IMR-90 (cell line): ENCODE results near the gene RIT1. TPM values are rescaled to one million over a fixed set of nuclear protein-coding genes. Genes with fewer than 3 reads are reported as not detected.

Source experiments
- ATAC-seq: fragments of 200-7000 bp; cut with Tn5 transposase; 2 replicates; pipeline ENCODE4 v1.9.1; 2020; ENCODE audit warnings: low read depth, mild to moderate bottlenecking, moderate library complexity
- BruUV-seq: library from RNA; stranded (reverse); fragments of 400-500 nt; replicated peaks from 2 replicates; lab custom pipeline; 2021; lab: Mats Ljungman, UMichigan
- CTCF ChIA-PET: fragments of 300-600 bp; formaldehyde crosslinking; extraction: SDS; loops from one replicate; lab custom pipeline; 2021; ENCODE audit warnings: antibody characterized with exemption; lab: Yijun Ruan, JAX
- POLR2A ChIA-PET: fragments of 300-600 bp; sonication (Branson Sonifier 250); formaldehyde crosslinking; loops from one replicate; lab custom pipeline; 2022; ENCODE audit warnings: antibody characterized with exemption; ENCODE audit not compliant: unreplicated experiment; lab: Charles Lee
- DNase-seq: peaks from one replicate; pipeline ENCODE4 v3.0.0; 2013
- H2AFZ ChIP-seq: replicated peaks from 2 replicates; pipeline ENCODE3; 2013; ENCODE audit warnings: low read length, mild to moderate bottlenecking; ENCODE audit not compliant: poor library complexity
- H2AK5ac ChIP-seq: 2 replicates; pipeline ENCODE4 v1.6.1; 2013; ENCODE audit warnings: low read depth, low read length, inconsistent platforms
- H2AK9ac ChIP-seq: replicated peaks from 2 replicates; pipeline ENCODE3; 2013; ENCODE audit warnings: mild to moderate bottlenecking, low read depth, low read length, moderate library complexity; ENCODE audit not compliant: poor library complexity
- H2BK120ac ChIP-seq: 2 replicates; pipeline ENCODE4 v1.6.1; 2013; ENCODE audit warnings: low read depth, low read length, inconsistent platforms
- H2BK15ac ChIP-seq: 3 replicates; pipeline ENCODE4 v1.6.1; 2013; ENCODE audit warnings: low read depth, low read length, inconsistent platforms
- H2BK20ac ChIP-seq: 2 replicates; pipeline ENCODE4 v1.6.1; 2013; ENCODE audit warnings: low read depth, mild to moderate bottlenecking, inconsistent platforms, low read length, moderate library complexity
- H2BK5ac ChIP-seq: 2 replicates; pipeline ENCODE4 v1.6.1; 2013; ENCODE audit warnings: mild to moderate bottlenecking, low read depth, low read length, inconsistent platforms; ENCODE audit not compliant: poor library complexity, severe bottlenecking
- H3K14ac ChIP-seq: replicated peaks from 2 replicates; pipeline ENCODE4 v1.6.1; 2013; ENCODE audit warnings: low read depth, low read length, inconsistent platforms
- H3K18ac ChIP-seq: 2 replicates; pipeline ENCODE4 v1.6.1; 2013; ENCODE audit warnings: low read depth, low read length, control low read depth
- H3K23ac ChIP-seq: 2 replicates; pipeline ENCODE4 v1.6.1; 2013; ENCODE audit warnings: low read depth, low read length, inconsistent platforms
- H3K27ac ChIP-seq: 2 replicates; pipeline ENCODE4 v1.5.1; 2013; ENCODE audit warnings: mild to moderate bottlenecking, control low read depth, low read length; ENCODE audit not compliant: insufficient read depth
- H3K27me3 ChIP-seq: 2 replicates; pipeline ENCODE4 v1.6.1; 2013; ENCODE audit warnings: low read length; ENCODE audit not compliant: control insufficient read depth, insufficient read depth
- H3K36me3 ChIP-seq: 2 replicates; pipeline ENCODE4 v1.6.1; 2013; ENCODE audit warnings: low read length, mixed read lengths; ENCODE audit not compliant: control insufficient read depth, insufficient read depth
- H3K4ac ChIP-seq: 2 replicates; pipeline ENCODE4 v1.6.1; 2013; ENCODE audit warnings: low read depth, low read length, inconsistent platforms
- H3K4me1 ChIP-seq: 2 replicates; pipeline ENCODE4 v1.6.1; 2013; ENCODE audit warnings: low read length, mixed read lengths; ENCODE audit not compliant: control insufficient read depth, insufficient read depth
- H3K4me2 ChIP-seq: 2 replicates; pipeline ENCODE4 v1.6.1; 2013; ENCODE audit warnings: low read depth, mild to moderate bottlenecking, control low read depth, low read length, moderate library complexity
- H3K4me3 ChIP-seq: 2 replicates; pipeline ENCODE4 v1.5.1; 2013; ENCODE audit warnings: low read depth, mild to moderate bottlenecking, control low read depth, low read length, moderate library complexity; ENCODE audit not compliant: insufficient read depth
- H3K56ac ChIP-seq: 2 replicates; pipeline ENCODE4 v1.6.1; 2013; ENCODE audit warnings: low read length, inconsistent platforms; ENCODE audit not compliant: insufficient read depth; ENCODE audit errors: extremely low read depth
- H3K79me1 ChIP-seq, 2 experiments: 2 replicates each; pipeline ENCODE4 v1.6.1; 2013; ENCODE audit warnings: low read length in 2 of 2, inconsistent platforms in 1 of 2, low read depth in 1 of 2
- H3K9ac ChIP-seq: 2 replicates; pipeline ENCODE4 v1.6.1; 2013; ENCODE audit warnings: low read depth, low read length, control low read depth
- H3K9me1 ChIP-seq: 2 replicates; pipeline ENCODE4 v1.6.1; 2013; ENCODE audit warnings: low read length, inconsistent platforms; ENCODE audit not compliant: insufficient read depth
- H3K9me3 ChIP-seq: 2 replicates; pipeline ENCODE4 v1.6.1; 2013; ENCODE audit warnings: low read length; ENCODE audit not compliant: control insufficient read depth, insufficient read depth
- H4K20me1 ChIP-seq: 2 replicates; pipeline ENCODE4 v1.6.1; 2013; ENCODE audit warnings: low read length, inconsistent platforms; ENCODE audit not compliant: insufficient read depth
- H4K5ac ChIP-seq: 2 replicates; pipeline ENCODE4 v1.6.1; 2013; ENCODE audit warnings: mild to moderate bottlenecking, low read depth, low read length, control low read depth
- H4K8ac ChIP-seq, 2 experiments: 2 replicates each; pipeline ENCODE4 v1.6.1; 2013; ENCODE audit warnings: low read depth in 2 of 2, low read length in 2 of 2, control low read depth in 1 of 2, inconsistent platforms in 1 of 2
- H4K91ac ChIP-seq: 2 replicates; pipeline ENCODE4 v1.6.1; 2013; ENCODE audit warnings: low read depth, low read length, inconsistent platforms; ENCODE audit not compliant: insufficient read depth
- CHD1 ChIP-seq: IDR thresholded peaks from 2 replicates; pipeline ENCODE4 v1.6.1; 2012; ENCODE audit warnings: low read depth, low read length, improper control_type of control experiment
- MAFK ChIP-seq: IDR thresholded peaks from 2 replicates; pipeline ENCODE4 v1.6.1; 2012; ENCODE audit warnings: low read depth, low read length, improper control_type of control experiment
- RAD21 ChIP-seq: IDR thresholded peaks from 2 replicates; pipeline ENCODE4 v1.6.1; 2012; ENCODE audit warnings: low read length, improper control_type of control experiment
- RFX5 ChIP-seq: IDR thresholded peaks from 2 replicates; pipeline ENCODE4 v1.8.0; 2012; ENCODE audit warnings: low read depth, mild to moderate bottlenecking, low read length, moderate library complexity
- SMC3 ChIP-seq: fragments of 150-350 bp; IDR thresholded peaks from 2 replicates; pipeline ENCODE4 v1.6.1; 2016; ENCODE audit warnings: low read depth, mild to moderate bottlenecking, antibody characterized with exemption, low read length, moderate library complexity
- WGBS, 2 experiments: methylation state at CpG; one replicate each; pipeline versions ENCODE4 v1.1.5 to v1.1.7; 2013; ENCODE audit warnings: missing lambda C conversion rate in 2 of 2; ENCODE audit not compliant: insufficient read length in 1 of 2; ENCODE audit errors: extremely low coverage in 2 of 2; 5-methylcytosine and 5-hydroxymethylcytosine counted together
- dilution Hi-C: fragments of 300-500 bp; cut with HindIII; formaldehyde crosslinking; loops from one replicate; pipeline ENCODE4 v1.14.3; 2018; ENCODE audit warnings: low sequenced_read_pairs; ENCODE audit not compliant: unreplicated experiment
- in situ Hi-C: fragments of 300-500 bp; cut with MboI; formaldehyde crosslinking; loops from 3 replicates; pipeline ENCODE4 v1.14.3; 2019; ENCODE audit warnings: low sequenced_read_pairs, inconsistent platforms, mixed read lengths
- intact Hi-C: fragments of 100-400 bp; cut with micrococcal nuclease; formaldehyde crosslinking; loops from 2 replicates; pipeline ENCODE4 v1.10.0; 2022
- polyA plus RNA-seq, 3 experiments: library from polyadenylated mRNA; depleted of rRNA; stranded (reverse); fragments of >200 nt; gene quantifications; 2 replicates each; pipeline ENCODE4 v1.2.3, GENCODE V29; 2012; ENCODE audit warnings: low replicate concordance in 1 of 3
- total RNA-seq: library from RNA; depleted of rRNA; stranded (reverse); fragments of >200 nt; gene quantifications from 2 replicates; pipeline ENCODE4 v1.2.3, GENCODE V29; 2012
- TF ChIP-seq, protein P1 (sequence below): fragments of 150-350 bp; IDR thresholded peaks from 2 replicates; pipeline ENCODE4 v1.6.1; 2016; ENCODE audit warnings: low read depth, mild to moderate bottlenecking, low read length, moderate library complexity, borderline replicate concordance

Gene RIT1
- total and polyA plus RNA-seq, 2 of the 4 experiments (the other 2 are of a cell fraction), result 29.6 to 46.8 TPM

- Histone ChIP-seq H3K56ac (no peak overlapping the region), H3K4me1 (peaks cover 11% of the 10 kb centered on the region), H2BK5ac (no peak overlapping the region), H3K4me3 (no peak overlapping the region), H2BK15ac (no peak overlapping the region), H3K23ac (no peak overlapping the region), H3K14ac (no peak overlapping the region), H4K5ac (no peak overlapping the region), H3K27ac (no peak overlapping the region), H2AK9ac (no peak overlapping the region), H2BK20ac (no peak overlapping the region), H4K8ac (no peak overlapping the region), H3K4me2 (no peak overlapping the region), H3K9ac (no peak overlapping the region), H2AFZ (no peak overlapping the region), H4K91ac (no peak overlapping the region), H3K79me1 (peaks cover 0 to 20% of the 10 kb centered on the region in 2 experiments; a peak in 2 of 4 replicates), H2AK5ac (no peak overlapping the region), H3K9me1 (peaks cover 10% of the 10 kb centered on the region; the same call in 1 of the 2 replicates), H3K27me3 (no peaks in the 10 kb centered on the region), H3K36me3 (peaks cover 22% of the 10 kb centered on the region), H3K9me3 (no peaks in the 10 kb centered on the region), H3K18ac (no peak overlapping the region), H2BK120ac (no peak overlapping the region), H3K4ac (no peak overlapping the region), H4K20me1 (peaks cover 28% of the 10 kb centered on the region; the same call in 1 of the 2 replicates)
- dilution Hi-C loops (no loop called here), in situ Hi-C loops (no loop called here), intact Hi-C loops (loop anchor here (5.0 kb wide), 1 partner anchor 35 kb away; the partner anchor contains the start of gene ARHGEF2)
- DNase-seq (no peak), ATAC-seq (no peak; the same call in 1 of the 2 replicates)
- no TSS peak for BruUV-seq
- 92% methylated on average over 5 of the region's 11 CpGs; no CpG with 5 or more reads in 1 of the 2 experiments for WGBS, 2 experiments
- POLR2A ChIA-PET, result no interaction called here
- TF ChIP-seq, protein P1, sequence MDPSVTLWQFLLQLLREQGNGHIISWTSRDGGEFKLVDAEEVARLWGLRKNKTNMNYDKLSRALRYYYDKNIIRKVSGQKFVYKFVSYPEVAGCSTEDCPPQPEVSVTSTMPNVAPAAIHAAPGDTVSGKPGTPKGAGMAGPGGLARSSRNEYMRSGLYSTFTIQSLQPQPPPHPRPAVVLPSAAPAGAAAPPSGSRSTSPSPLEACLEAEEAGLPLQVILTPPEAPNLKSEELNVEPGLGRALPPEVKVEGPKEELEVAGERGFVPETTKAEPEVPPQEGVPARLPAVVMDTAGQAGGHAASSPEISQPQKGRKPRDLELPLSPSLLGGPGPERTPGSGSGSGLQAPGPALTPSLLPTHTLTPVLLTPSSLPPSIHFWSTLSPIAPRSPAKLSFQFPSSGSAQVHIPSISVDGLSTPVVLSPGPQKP, result no peak
- TF ChIP-seq MAFK (no peak), RAD21 (no peak), RFX5 (no peak), CHD1 (no peak), SMC3 (no peak)
- CTCF ChIA-PET, result interaction anchor here (1.1 to 1.2 kb wide), 2 partner anchors 41 to 47 kb away, joined by 3 to 4 read pairs; no protein-coding TSS in a partner anchor
These were observed 31.5 kb upstream of the RIT1 start for GRCh38 chr1:155942578-155943141.
